ENCODE results near the gene SLC35E4. TPM values are rescaled to one million over a fixed set of nuclear protein-coding genes. Genes with fewer than 3 reads are reported as not detected.

Gene SLC35E4
- total and polyA plus RNA-seq, 4 donors, result 0.14 to 1.2 (median 0.30) TPM

GRCh38 chr22:30655532-30655931 lies 20.0 kb downstream of the SLC35E4 start:
- TF ChIP-seq REST (IDR thresholded peaks at IDR 0.05), result no peak
- TF ChIP-seq FOXA1 (IDR thresholded peaks at IDR 0.05), result no peak
- no peak for TF ChIP-seq TAF1 (conservative IDR thresholded peaks at IDR 0.05)
- no peak for TF ChIP-seq NR2F2 (IDR thresholded peaks at IDR 0.05)
- TF ChIP-seq ATF3 (IDR thresholded peaks at IDR 0.05), result no peak
- TF ChIP-seq YY1 (IDR thresholded peaks at IDR 0.05), result no peak
- TF ChIP-seq RAD21 (IDR thresholded peaks at IDR 0.05), result no peak
- no peak for TF ChIP-seq HNF4G (IDR thresholded peaks at IDR 0.05)
- TF ChIP-seq JUND (IDR thresholded peaks at IDR 0.05), result no peak
- no peak for TF ChIP-seq RXRA (IDR thresholded peaks at IDR 0.05)
- no peak for TF ChIP-seq EGR1 (IDR thresholded peaks at IDR 0.05; ENCODE audit: low read depth in 2 of 2)
- TF ChIP-seq SP1 (IDR thresholded peaks at IDR 0.05), result no peak
- TF ChIP-seq ZBTB33 (IDR thresholded peaks at IDR 0.05), result no peak
- no peak for TF ChIP-seq MAX (IDR thresholded peaks at IDR 0.05)
- no peak for TF ChIP-seq FOXA2 (IDR thresholded peaks at IDR 0.05)
- H3K4me3 ChIP-seq (ENCODE audit: low read depth in 1 of 3, low read length in 3 of 3), result no peak overlapping the region
- H3K27ac ChIP-seq (ENCODE audit: low read depth in 1 of 2, low read length in 2 of 2), result no peak overlapping the region
- no peaks in the 10 kb centered on the region for H3K27me3 ChIP-seq (ENCODE audit: control insufficient read depth in 4 of 4, insufficient read depth in 4 of 4, low read length in 3 of 4)
- H3K9me3 ChIP-seq (ENCODE audit: control insufficient read depth in 4 of 4, low read length in 3 of 4), result no peaks in the 10 kb centered on the region
- no peak for DNase-seq (ENCODE audit: low spot score)
- 89% methylated on average over 3 of the region's 3 CpGs for WGBS
- H3K4me1 ChIP-seq (ENCODE audit: control insufficient read depth in 4 of 4, insufficient read depth in 4 of 4, low read length in 3 of 4), result no peaks in the 10 kb centered on the region
- H3K9ac ChIP-seq (ENCODE audit: low read depth in 1 of 2, low read length in 2 of 2), result no peak overlapping the region
- no peaks in the 10 kb centered on the region for H3K36me3 ChIP-seq (ENCODE audit: control insufficient read depth in 4 of 4, insufficient read depth in 3 of 4, low read depth in 1 of 4, low read length in 3 of 4)

GRCh38 chr22:30662040-30662439 lies 26.5 kb downstream of the SLC35E4 start:
- 94% methylated on average over 4 of the region's 4 CpGs for whole genome bisulfite sequencing
- TF ChIP-seq JUND (IDR thresholded peaks at IDR 0.05) (no peak), ZBTB33 (IDR thresholded peaks at IDR 0.05) (no peak), HNF4G (IDR thresholded peaks at IDR 0.05) (no peak), TAF1 (conservative IDR thresholded peaks at IDR 0.05) (no peak), YY1 (IDR thresholded peaks at IDR 0.05) (no peak), CTCF (IDR thresholded peaks at IDR 0.05; ENCODE audit: low read depth, low read length, missing input control) (no peak), RAD21 (IDR thresholded peaks at IDR 0.05) (no peak), HNF4A (conservative IDR thresholded peaks at IDR 0.05) (no peak), ATF3 (IDR thresholded peaks at IDR 0.05) (no peak)
- Histone ChIP-seq H3K9me3 (ENCODE audit: control insufficient read depth in 4 of 4, low read length in 3 of 4) (no peaks in the 10 kb centered on the region), H3K27ac (ENCODE audit: low read depth in 1 of 2, low read length in 2 of 2) (no peak overlapping the region), H3K4me1 (ENCODE audit: control insufficient read depth in 4 of 4, insufficient read depth in 4 of 4, low read length in 3 of 4) (peaks cover 0 to 6% (median 3%) of the 10 kb centered on the region in 4 donors), H3K36me3 (ENCODE audit: control insufficient read depth in 4 of 4, insufficient read depth in 3 of 4, low read depth in 1 of 4, low read length in 3 of 4) (peaks cover 2 to 3% (median 2%) of the 10 kb centered on the region in 4 donors), H3K4me3 (ENCODE audit: low read depth in 1 of 3, low read length in 3 of 3) (no peak overlapping the region), H3K27me3 (ENCODE audit: control insufficient read depth in 4 of 4, insufficient read depth in 4 of 4, low read length in 3 of 4) (no peaks in the 10 kb centered on the region), H3K9ac (ENCODE audit: low read depth in 1 of 2, low read length in 2 of 2) (no peak overlapping the region)
- no peak for DNase-seq (ENCODE audit: low spot score)

All from liver (tissue), 9 donors.